Germinal center (tissue), 1 donor: ENCODE measurements around the gene CACNG1.
"Not testable (repeated sequence)": the region's sequence is repeated elsewhere in the genome, so short reads cannot be mapped to it uniquely, and the experiment has no call there.

Experiments
- DNase-seq: peaks from one replicate; pipeline ENCODE4 v3.0.0; 2012; ENCODE audit warnings: mixed read lengths, low spot score

Gene CACNG1

GRCh38 chr17:67079491-67079890 is 35.1 kb downstream of the CACNG1 start:
- DNase-seq: no peak

GRCh38 chr17:67080804-67081203 is 36.5 kb downstream of the CACNG1 start:
- DNase-seq: no peak

GRCh38 chr17:67082107-67082506 is 37.8 kb downstream of the CACNG1 start:
- DNase-seq: peak; percentile 9

- DNase-seq: no peak
Measured at GRCh38 chr17:67085406-67085805, 41.1 kb downstream of the CACNG1 start.

- DNase-seq: no peak
Measured at GRCh38 chr17:67088639-67089038, 44.3 kb downstream of the CACNG1 start.

- DNase-seq: no peak
Measured at GRCh38 chr17:67090341-67090740, 46.0 kb downstream of the CACNG1 start.

GRCh38 chr17:67092291-67092690 is 47.9 kb downstream of the CACNG1 start:
- no peak for DNase-seq

GRCh38 chr17:67092710-67093109 is 48.4 kb downstream of the CACNG1 start:
- not testable (repeated sequence) for DNase-seq

GRCh38 chr17:67093348-67093747 is 49.0 kb downstream of the CACNG1 start:
- no peak for DNase-seq

- not testable (repeated sequence) for DNase-seq
Measured at GRCh38 chr17:67095291-67095690, 50.9 kb downstream of the CACNG1 start.

- no peak for DNase-seq
Measured at GRCh38 chr17:67095803-67096202, 51.4 kb downstream of the CACNG1 start.

GRCh38 chr17:67096609-67097008 is 52.3 kb downstream of the CACNG1 start:
- DNase-seq: no peak

GRCh38 chr17:67098006-67098405 is 53.7 kb downstream of the CACNG1 start:
- DNase-seq: no peak

- DNase-seq: not testable (repeated sequence)
Measured at GRCh38 chr17:67104641-67105040, 60.3 kb downstream of the CACNG1 start.

GRCh38 chr17:67105213-67105612 is 60.9 kb downstream of the CACNG1 start:
- no peak for DNase-seq
